IPS-NIHi7 (cell line): ENCODE measurements around the gene YTHDF2.
"Not testable (repeated sequence)": the region's sequence is repeated elsewhere in the genome, so short reads cannot be mapped to it uniquely, and the experiment has no call there.

Experiments used
- DNase-seq: peaks from one replicate; pipeline ENCODE4 v3.0.0; 2012; ENCODE audit warnings: mixed read lengths; ENCODE audit errors: extremely low spot score

The YTHDF2 gene

DNA sequence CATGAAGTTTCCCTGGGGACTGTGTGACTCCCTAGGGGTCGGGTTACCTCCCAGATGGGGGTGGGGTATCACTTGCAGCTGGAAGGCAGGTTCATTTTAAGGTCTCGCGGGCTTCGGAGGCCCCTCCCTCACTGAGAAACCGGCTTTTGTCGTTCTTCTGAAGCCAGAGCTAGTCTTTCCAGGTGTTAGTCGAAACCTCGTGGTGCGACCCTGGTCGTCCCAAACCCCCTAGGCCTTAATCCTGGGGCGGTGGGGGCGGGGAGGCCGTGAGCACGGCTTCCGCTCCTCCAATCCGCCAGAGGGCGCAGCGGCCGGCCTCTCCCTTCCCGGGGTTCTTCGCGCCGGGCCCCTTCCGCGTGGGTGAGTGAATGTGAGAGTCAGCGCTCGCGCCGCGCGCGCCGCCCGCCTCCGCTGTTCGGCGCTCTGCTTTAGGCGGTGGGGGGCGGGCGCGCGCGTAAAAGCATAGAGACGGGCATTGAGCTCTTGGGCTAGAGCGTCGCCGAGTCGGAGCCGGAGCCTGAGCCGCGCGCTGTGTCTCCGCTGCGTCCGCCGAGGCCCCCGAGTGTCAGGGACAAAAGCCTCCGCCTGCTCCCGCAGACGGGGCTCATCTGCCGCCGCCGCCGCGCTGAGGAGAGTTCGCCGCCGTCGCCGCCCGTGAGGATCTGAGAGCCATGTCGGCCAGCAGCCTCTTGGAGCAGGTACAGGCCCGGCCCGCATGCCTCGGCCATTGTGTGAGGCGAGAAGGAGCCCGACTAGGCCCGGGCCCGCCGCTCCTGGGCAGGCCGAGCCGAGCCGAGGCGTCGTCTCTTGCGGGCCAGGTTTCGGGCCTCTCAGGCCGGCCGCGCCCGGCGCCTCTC is at the start of gene YTHDF2:
Gene YTHDF2 (plus strand): TSS at position 491 of the 857 bp plus-strand sequence. CDS start 181 bp downstream, at position 672.
- peak; percentile 93 for DNase-seq

DNA sequence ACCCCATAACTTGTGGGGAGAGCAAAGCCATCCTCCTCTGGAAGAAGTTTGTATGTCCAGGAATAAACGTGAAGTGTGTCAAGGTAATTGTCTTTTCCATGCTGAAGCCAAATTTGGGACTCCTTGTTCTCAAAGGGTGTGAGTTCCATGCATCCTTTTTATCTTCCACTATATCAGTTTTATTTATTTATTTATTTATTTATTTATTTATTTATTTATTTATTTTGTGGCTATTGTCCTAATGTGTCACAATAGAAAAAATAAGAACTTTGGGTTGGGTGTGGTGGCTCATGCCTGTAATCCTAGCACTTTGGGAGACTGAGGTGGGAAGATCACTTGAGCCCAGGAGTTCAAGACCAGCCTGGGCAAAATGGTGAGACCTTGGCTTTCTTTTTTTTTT is 45.1 kb upstream of the YTHDF2 start:
- DNase-seq = not testable (repeated sequence)

DNA sequence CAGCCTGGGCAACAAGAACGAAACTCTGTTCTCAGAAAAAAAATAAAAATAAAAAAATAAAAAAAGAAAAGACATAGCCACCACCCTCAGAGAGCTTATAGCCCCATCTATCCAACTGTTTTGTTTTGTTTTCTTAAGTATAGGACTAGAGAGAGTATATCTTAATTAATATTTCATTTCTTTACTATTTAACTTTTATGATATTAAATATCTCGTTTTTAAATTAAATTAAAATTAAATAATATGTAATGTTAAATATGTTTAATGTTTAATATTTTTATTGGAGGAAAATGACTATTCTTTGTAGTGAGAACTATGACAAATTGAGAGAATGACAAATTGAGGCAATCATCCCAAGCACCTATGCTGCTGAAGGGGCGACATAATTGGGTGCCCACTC is 33.1 kb upstream of the YTHDF2 start:
- no peak for DNase-seq

DNA sequence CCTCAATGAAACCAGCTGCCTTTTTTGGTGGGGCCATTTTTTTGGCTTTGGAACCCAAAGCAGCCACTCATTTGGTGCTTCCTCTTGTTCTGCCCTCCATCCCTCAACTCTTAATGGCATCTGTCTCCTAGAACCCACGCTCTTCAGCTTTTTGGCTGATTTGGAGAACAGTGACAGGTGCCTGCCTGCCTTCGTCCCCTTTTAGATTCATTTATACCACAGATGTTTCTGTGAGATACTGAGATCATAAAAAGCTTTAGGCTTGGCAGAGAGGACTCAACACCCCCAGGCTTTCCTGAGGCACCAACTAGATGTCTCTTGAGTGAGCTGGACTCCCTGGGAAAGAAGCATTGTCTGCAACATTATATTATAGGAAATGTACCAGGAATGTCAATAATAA is 20.4 kb upstream of the YTHDF2 start:
- DNase-seq = no peak

DNA sequence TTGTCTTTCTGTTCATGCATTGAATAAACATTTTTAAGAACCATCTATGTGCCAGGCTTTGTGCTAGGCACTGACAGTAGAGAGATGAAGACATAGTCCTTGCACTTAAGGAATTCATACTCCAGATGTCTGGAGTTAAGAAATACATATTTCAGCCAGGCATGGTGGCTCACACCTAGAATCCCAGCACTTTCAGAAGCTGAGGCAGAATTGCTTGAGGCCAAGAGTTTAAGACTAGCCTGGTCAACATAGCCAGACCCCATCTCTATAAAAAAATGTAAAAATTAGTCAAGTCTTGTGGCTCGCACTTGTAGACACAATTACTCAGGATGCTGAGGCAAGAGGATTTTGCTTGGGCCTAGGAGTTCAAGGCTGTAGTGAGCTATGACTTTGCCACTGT is 18.6 kb upstream of the YTHDF2 start:
- no peak for DNase-seq

DNA sequence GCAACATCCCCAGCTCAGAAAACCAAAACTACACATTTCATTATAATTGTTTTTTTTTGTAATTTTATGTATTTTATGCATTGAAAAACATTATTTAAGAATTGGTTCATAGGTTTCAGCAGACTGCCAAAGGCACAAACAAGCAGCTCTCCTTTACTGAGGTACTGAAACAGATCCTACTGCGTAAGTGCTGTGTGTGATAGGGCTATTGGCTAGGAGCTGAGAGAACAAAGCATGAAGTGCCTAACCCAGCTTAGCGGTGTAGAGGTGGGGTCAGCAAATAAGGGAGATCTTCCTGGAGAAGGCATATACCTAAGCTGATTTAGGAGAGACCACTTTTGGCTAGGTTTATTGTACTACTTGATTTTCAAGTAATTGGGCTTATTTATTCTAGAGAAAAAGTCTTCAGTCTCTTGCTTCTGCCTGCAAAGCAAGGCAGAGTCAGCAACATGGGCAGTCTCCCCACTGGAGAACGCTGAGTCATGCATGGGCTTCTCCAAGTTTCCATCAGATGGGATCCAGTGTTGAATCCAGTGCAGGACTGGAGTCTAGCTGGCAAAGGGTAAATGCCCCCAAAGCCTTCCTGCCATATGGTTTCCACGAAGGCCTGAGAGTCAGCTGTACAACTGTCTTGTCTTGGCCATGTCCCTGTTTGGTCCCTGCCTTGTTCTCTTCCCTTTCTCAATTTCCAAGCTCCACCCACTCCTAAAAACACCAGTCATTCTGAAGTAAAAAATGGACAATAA is 18.0 kb upstream of the YTHDF2 start:
- DNase-seq = peak; percentile 43

DNA sequence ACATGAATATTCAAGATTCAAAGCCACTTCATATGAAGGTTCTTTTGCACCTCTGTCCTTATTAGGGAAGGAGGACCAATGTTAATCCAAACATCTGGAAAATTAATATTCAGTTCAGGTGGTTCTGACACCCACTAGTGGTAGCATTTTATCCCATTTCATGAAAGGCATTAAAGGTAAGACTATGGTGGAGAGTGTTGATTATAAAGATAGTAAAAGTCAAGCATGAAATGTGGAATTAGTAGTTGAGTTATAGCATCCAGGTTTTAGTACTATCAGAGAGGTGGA is 17.5 kb upstream of the YTHDF2 start:
- no peak for DNase-seq

DNA sequence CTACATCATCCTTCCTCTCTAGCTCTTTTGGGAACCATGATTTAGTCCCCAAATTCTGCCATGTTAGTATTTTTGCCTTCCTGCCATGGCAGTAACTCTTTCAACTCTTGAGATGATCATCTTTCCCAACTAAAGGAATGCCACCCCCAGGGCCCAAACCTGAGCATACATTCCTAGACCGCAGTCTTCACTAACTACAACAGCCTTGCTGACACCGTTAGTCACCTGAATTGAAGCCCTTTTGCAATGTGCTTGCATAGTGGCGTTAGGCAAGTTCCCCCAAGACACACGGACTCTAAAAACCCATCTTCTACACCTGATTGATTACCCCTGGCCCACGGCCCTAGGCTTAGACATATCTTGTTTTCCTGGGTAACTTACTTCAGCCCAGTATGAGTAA is 16.4 kb upstream of the YTHDF2 start:
- DNase-seq = no peak

DNA sequence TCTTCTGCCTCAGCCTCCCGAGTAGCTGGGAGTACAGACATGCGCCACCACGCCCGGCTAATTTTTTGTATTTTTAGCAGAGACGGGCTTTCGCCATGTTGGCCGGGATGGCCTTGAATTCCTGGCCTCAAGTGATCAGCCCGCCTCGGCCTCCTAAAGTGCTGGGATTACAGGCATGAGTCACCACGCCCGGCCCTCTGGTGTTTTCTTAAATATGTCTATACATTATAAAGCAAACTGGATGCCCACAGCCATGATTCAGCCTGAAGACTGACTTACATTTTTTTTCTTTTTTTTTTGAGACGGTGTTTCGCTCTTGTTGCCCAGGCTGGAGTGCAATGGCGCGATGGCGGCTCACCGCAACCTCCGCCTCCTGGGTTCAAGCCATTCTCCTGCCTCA is 14.8 kb upstream of the YTHDF2 start:
- DNase-seq = not testable (repeated sequence)

DNA sequence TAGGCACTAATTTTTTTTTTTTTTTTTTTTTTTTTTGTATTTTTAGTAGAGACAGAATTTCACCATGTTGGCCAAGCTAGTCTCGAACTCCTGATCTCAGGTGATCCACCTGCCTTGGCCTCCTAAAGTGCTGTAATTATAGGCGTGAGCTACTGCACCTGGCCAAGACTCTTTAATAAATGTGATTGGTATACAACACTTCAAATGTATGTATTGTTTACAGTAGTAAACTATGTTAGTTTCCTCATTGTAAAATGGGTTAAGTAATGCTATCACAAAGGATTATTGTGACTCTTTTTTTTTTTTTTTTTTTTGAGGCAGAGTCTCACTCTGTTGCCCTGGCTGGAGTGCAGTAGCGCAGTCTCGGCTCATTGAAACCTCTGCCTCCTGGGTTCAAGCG is 11.4 kb upstream of the YTHDF2 start:
- not testable (repeated sequence) for DNase-seq

DNA sequence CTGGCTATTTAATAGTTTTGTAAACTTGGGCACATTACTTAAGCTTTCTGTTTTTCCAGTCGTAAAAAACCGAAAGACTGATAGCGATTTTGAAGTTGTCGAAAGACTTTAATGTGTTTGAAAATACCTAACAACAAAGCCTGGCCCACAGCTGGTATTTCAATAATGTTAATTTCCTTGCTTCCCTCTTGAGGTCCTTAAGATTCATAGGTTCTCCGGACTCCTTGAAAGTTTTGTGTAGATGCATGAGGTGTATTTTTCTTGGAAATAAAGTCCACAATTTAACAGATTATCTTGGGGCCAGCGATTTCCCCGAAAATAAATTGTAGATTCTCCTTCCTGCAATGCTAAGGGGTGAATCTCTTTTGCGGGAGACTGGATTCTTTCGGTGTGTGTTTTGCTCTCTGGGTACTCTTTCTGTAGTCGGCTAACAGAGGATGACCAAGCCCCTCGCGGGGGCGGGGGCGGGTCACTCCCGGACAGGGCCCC is 735 bp upstream of the YTHDF2 start:
- no peak for DNase-seq

DNA sequence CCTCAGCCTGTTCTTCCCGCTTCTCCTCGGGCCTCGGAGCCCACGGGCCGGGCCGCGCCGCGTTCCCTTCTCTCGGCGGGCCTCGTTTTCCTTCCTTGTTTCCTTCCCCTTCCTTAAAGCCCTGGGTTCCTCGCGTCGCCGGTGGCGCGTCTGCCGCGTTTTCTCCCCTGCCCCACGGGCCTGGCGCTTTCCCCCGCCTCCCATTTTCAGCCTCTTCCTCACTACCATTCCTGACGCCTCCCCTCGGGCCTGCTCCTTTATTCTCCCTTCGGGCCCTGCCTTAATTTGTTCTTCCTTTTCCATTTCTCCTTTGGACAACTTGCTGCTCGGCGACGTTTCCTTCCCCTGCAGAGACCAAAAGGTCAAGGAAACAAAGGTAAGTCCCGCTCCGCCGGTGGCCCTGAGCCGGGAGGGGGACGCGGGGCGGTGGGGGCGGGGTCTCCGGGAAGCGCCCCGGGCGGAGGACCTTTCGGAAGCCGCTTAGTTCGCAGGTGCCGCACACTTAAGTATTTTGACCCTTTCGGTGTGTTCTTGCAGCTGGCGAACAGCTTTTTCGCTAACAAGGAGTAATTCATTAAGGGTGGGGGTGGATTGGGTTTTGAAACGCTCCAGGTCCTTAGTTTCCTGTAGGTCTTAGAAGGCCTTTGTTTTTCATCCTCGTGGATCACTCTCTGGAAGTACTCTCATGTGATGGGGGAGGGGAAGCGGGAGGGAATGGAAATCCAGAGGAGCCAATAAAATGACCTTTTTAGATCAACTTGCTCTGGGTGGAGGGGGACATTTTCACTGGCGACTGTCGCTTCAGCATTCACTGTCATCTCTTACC is 780 bp downstream of the YTHDF2 start:
- DNase-seq = peak; percentile 75

DNA sequence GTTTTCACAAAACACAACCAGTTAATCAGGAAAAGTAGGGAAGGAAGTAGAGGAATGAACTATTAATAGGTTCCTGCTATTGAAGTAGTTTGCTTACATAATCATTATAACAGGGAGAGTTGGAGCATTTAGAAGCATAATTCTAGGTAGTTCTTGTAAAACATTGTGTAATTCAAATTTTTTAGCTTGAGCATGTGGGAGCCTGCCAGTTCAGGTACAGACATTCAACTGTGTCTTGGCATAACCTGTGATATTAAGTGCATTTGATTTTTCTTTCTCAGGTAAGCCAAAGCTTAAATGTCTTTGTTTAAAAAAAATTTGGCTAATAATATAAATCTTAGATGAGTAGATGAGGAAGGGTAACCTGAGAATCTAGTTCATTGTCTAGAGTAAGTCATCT is 3.4 kb downstream of the YTHDF2 start:
- no peak for DNase-seq

DNA sequence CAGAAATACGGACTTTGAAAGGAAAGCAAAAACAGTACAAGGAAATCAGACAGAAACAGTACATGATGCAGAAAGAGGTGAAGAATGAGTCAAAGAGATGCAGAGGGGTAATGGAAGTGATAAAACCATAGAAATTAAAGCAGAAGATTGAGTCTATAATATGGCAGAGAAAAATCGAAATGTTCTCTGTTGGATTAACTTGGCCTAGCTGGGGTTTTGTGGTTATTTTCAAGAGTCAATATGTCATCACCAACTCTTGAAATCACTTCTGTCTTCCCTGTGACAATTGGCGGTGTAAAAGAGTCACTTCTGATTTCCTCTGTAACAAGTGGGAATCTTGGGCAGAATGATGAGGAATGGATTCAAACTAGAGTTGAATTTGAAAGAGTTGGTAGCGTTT is 7.4 kb downstream of the YTHDF2 start:
- no peak for DNase-seq

DNA sequence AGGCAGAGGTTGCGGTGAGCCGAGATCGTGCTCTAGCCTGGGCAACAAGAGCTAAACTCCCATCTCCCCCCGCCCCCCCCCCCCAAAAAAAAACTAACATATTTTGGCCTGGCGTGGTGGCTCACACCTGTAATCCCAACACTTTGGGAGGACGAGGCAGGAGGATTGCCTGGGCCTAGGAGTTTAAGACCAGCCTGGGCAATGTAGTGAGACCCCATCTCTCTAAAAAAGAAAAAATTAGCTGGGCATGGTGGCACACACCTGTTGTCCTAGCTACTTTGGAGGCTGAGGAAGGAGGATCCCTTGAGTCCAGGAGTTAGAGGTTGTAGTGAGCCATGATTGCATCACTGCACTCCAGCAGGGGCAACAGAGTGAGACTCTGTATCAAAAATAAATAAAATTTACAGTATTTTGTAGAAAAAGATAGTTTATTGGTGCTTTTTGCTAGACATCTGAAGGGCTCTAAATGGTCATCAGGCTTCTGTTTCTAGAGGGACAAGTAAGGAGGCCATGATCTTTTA is 9.0 kb downstream of the YTHDF2 start:
- no peak for DNase-seq

DNA sequence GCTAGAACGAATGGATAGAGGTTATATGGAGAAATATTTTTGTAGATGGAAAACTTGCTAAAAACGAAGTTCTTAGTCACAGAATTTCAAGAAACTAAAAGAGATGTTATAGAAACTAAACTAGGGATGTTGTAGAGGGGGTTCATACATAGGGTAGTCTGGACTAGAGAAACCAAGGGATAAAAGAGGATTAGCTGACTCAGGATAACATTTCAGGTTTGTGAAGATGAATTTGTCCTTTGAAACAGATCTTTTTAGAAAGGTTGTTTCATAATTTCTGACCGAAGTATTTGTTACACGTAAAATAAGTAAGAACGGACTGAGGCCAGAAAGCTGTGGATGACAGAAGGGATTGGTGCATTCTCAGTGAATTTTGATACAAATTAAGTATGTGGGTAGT is 13.6 kb downstream of the YTHDF2 start:
- DNase-seq = no peak

DNA sequence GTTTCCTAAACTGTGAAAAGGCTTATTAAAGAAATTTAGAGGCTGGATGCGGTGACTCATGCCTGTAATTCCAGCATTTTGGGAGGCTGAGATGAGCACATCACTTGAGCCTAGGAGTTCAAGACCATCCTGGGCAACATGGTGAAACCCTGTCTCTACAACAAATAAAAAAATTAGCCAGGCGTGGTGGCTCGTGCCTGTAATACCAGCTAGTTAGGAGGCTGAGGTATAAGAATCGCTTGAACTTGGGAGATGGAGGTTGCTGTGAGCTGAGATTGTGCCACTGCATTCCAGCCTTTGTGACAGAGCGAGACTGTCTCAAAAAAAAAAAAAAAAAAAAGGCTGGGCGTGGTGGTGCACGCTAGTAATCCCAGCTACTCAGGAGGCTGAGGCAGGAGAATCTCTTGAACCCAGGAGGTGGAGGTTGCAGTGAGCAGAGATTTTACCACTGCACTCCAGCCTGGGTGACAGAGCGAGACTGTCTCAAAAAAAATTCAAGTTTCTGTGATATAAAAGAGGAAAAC is 14.1 kb downstream of the YTHDF2 start:
- not testable (repeated sequence) for DNase-seq

DNA sequence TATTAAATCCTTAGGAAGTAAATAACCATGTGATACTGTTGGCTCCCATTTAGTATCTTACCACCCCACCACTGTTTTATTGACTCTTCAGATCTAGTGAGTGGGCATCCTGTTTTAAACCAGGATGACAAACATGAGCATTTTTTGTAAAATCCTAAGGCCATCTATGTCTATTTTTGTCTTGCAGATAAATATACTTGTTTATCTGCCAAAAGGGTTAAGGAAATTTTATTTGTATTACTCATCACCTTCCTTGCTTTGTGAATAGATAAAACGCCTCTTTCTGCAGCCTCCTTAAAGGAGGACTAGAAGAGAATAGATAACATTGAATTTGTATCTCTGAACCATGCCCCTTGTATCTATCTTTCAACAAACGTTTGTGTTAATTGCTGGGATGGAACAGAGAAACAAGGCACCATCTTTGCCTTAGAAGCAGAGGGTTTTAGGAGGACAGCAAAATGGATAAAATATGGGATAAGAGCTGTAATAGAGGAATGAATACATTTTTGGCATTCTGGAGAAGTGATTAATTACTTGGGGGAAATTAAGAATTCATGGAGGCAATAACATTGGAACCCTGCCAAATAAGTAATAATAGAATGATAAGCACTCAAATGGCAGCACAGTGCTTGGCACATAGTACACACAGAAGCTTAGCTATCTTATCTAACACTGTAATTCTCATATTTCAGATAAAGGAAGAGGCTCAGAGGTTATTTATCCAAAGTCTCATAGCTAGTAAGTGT is 14.7 kb downstream of the YTHDF2 start:
- no peak for DNase-seq

DNA sequence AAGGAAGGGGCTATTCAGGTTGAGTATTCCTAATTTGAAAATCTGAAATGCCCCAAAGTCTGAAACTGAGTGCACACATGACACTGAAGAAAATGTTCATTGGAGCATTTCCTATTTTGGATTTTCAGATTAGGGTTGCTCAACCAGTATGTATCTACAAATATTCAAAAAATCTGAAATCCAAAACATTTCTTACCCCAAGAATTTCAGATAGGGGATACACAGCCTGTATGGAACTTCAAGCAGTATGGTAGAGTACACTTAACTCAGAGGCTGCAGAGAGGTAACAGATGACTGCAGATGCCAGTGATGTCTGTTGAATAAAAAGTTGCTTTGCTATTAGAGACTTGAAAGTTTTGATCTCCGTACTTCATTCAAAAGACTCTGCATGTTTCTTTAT is 19.0 kb downstream of the YTHDF2 start:
- DNase-seq = no peak

DNA sequence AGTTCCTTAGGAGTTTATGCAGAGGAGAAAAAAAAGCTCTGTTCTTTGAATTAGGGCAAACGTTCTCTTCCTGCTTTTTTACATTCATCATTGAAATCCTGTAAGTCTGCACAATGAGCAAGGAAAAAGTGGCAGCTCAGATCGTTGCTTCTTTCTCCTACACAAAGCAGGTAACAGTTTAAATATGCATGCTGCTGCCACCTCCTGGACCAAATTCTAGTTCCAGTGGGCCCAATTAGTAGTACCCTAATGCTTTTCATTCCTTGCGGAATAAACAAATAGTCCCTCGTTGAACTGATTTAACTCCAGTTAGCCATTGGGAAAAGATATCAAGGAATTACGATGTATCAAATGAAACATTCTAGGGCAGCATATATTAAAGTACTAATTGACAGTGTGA is 20.1 kb downstream of the YTHDF2 start:
- peak; percentile 25 for DNase-seq

DNA sequence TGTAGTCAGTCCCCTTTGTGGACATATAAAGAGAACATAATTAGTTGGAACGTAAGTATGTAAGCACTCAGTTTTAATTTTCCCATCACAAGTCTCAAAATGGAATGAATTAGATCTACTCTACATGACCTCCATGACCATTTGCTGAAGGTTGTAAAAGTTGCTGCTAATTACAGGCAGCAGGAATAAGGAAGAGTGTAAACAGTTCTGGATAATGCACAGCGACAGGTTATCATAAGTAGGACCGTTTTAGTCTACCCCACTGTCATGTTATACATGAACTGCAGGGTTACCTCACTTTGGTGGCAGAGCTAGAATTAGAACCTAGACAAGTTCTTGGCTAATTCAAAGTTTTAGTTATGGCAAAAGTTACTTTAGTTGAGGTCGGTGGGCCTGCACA is 21.7 kb downstream of the YTHDF2 start:
- DNase-seq = no peak
